ENCODE measurements around the gene PARD3B.

Gene PARD3B

GRCh38 chr2:205511221-205511620 is 965.9 kb downstream of the PARD3B start:
- TF ChIP-seq CTCF (IDR thresholded peaks at IDR 0.05; ENCODE audit: borderline replicate concordance, control extremely low read depth, extremely low read depth, insufficient read depth, missing control alignments) = no peak
- in situ Hi-C loops (cut with MboI; ENCODE audit: low sequenced_read_pairs, unreplicated experiment) = no loop called here
- DNase-seq (ENCODE audit: low spot score) = no peak

- DNase-seq (ENCODE audit: low spot score) = no peak
- in situ Hi-C loops (cut with MboI; ENCODE audit: low sequenced_read_pairs, unreplicated experiment) = no loop called here
- no peak for TF ChIP-seq CTCF (IDR thresholded peaks at IDR 0.05; ENCODE audit: borderline replicate concordance, control extremely low read depth, extremely low read depth, insufficient read depth, missing control alignments)
These were observed 966.4 kb downstream of the PARD3B start for GRCh38 chr2:205511641-205512040.

GRCh38 chr2:205520311-205520710 is 975.0 kb downstream of the PARD3B start:
- no peak for TF ChIP-seq CTCF (IDR thresholded peaks at IDR 0.05; ENCODE audit: borderline replicate concordance, control extremely low read depth, extremely low read depth, insufficient read depth, missing control alignments)
- in situ Hi-C loops (cut with MboI; ENCODE audit: low sequenced_read_pairs, unreplicated experiment) = no loop called here
- DNase-seq (ENCODE audit: low spot score) = no peak

- in situ Hi-C loops (cut with MboI; ENCODE audit: low sequenced_read_pairs, unreplicated experiment) = no loop called here
- TF ChIP-seq CTCF (IDR thresholded peaks at IDR 0.05; ENCODE audit: borderline replicate concordance, control extremely low read depth, extremely low read depth, insufficient read depth, missing control alignments) = no peak
- DNase-seq (ENCODE audit: low spot score) = no peak
These were observed 979.4 kb downstream of the PARD3B start for GRCh38 chr2:205524656-205525055.

GRCh38 chr2:205527801-205528200 is 982.5 kb downstream of the PARD3B start:
- in situ Hi-C loops (cut with MboI; ENCODE audit: low sequenced_read_pairs, unreplicated experiment) = no loop called here
- TF ChIP-seq CTCF (IDR thresholded peaks at IDR 0.05; ENCODE audit: borderline replicate concordance, control extremely low read depth, extremely low read depth, insufficient read depth, missing control alignments) = no peak
- no peak for DNase-seq (ENCODE audit: low spot score)

- in situ Hi-C loops (cut with MboI; ENCODE audit: low sequenced_read_pairs, unreplicated experiment) = no loop called here
- no peak for DNase-seq (ENCODE audit: low spot score)
These were observed 985.8 kb downstream of the PARD3B start for GRCh38 chr2:205531072-205531471.

More at GRCh38 chr2:205531072-205531471, 985.8 kb downstream of the PARD3B start:
- TF ChIP-seq CTCF (IDR thresholded peaks at IDR 0.05; ENCODE audit: borderline replicate concordance, control extremely low read depth, extremely low read depth, insufficient read depth, missing control alignments) = no peak

Measured in GM13976 (cell line).